ENCODE data around the gene OR6J1. TPM values are rescaled to one million over a fixed set of nuclear protein-coding genes. Genes with fewer than 3 reads are reported as not detected.

Gene OR6J1
- total and polyA plus RNA-seq, 10 of the 15 experiments (the other 5 are each of a cell fraction or from before 2014, with no cell fraction given) = not detected

- DNase-seq (ENCODE audit: low read depth, low spot score) (no peak), ATAC-seq (peak; percentile 7), FAIRE-seq (no peak)
- ChIA-PET RAD21 (ENCODE audit: unreplicated experiment) (interaction anchor here (0.8 to 4.6 kb wide), 13 partner anchors 10 to 264 kb away, joined by 3 to 49 read pairs (median 6); partner anchors contain the start of genes ABHD4 and OXA1L), POLR2A (interaction anchor here (0.6 to 8.1 kb wide), 10 partner anchors 10 to 506 kb away, joined by 3 to 91 read pairs (median 4); partner anchors contain the start of genes ABHD4, ACIN1, C14orf119 and LRP10), SMC1A (ENCODE audit: uncharacterized antibody, unreplicated experiment) (interaction anchor here (0.6 to 7.0 kb wide), 16 partner anchors 9 to 282 kb away, joined by 3 to 72 read pairs (median 4); partner anchors contain the start of genes ABHD4 and LRP10), CTCF (interaction anchor here (0.6 to 6.4 kb wide), 21 partner anchors 11 to 488 kb away, joined by 3 to 58 read pairs (median 4); partner anchors contain the start of gene ABHD4)
- peaks cover 24% of the 10 kb centered on the region for H3K4me1 ChIP-seq (ENCODE audit: control insufficient read depth, insufficient read depth, low read length)
- no peaks in the 10 kb centered on the region; a peak in 1 of 4 replicates for H3K27me3 ChIP-seq (replicated peaks in 1 of 2; ENCODE audit: control insufficient read depth in 2 of 2, insufficient read depth in 2 of 2, low read length in 1 of 2)
- intact Hi-C loops (cut with micrococcal nuclease; ENCODE audit: unreplicated experiment) = loop anchor here (5.0 kb wide), 3 partner anchors 64 to 179 kb away; partner anchors contain the start of gene OXA1L
- in situ Hi-C loops (cut with MboI) = no loop called here
- H3K9me3 ChIP-seq (replicated peaks; ENCODE audit: control insufficient read depth, insufficient read depth, low read length) = no peaks in the 10 kb centered on the region
- under 1% methylated on average over 17 of the region's 17 CpGs for WGBS (ENCODE audit: insufficient coverage, insufficient replicate concordance, low lambda C conversion rate, missing lambda C conversion rate)
- peak overlapping the region; percentile 82 for H2AFZ ChIP-seq (ENCODE audit: control insufficient read depth, low read depth, low read length)
- H3K4me3 ChIP-seq = peak overlapping the region; percentile 92
- H3K27ac ChIP-seq (ENCODE audit: control insufficient read depth, insufficient read depth) = peak overlapping the region; percentile 91
- TSS peak; percentile 88 for BruUV-seq (replicated peaks)
- no peaks in the 10 kb centered on the region for H4K20me1 ChIP-seq (ENCODE audit: control insufficient read depth, insufficient read depth)
- H3K79me2 ChIP-seq (ENCODE audit: control insufficient read depth, insufficient read depth, low read length) = peaks cover 49% of the 10 kb centered on the region
- H3K4me2 ChIP-seq (ENCODE audit: control insufficient read depth, insufficient read depth) = peak overlapping the region; percentile 91
- H3K36me3 ChIP-seq (ENCODE audit: control insufficient read depth in 2 of 2, insufficient read depth in 2 of 2, low read length in 1 of 2) = peaks cover 0 to 13% of the 10 kb centered on the region in 2 experiments; a peak in 1 of 4 replicates
- H3K9ac ChIP-seq (ENCODE audit: control insufficient read depth, insufficient read depth, low read length) = peak overlapping the region; percentile 96
- TF ChIP-seq MTA3 (IDR thresholded peaks at IDR 0.05; ENCODE audit: borderline replicate concordance, low read length) = peak; percentile 61; the same call in 1 of the 2 replicates
- TF ChIP-seq JUNB (IDR thresholded peaks at IDR 0.05) = peak; percentile 39; the same call in 1 of the 2 replicates
- TF ChIP-seq ETV6 (conservative IDR thresholded peaks at IDR 0.05 in 1 of 2, IDR thresholded peaks at IDR 0.05 in 1 of 2; ENCODE audit: borderline replicate concordance in 1 of 2, low read depth in 1 of 2) = 0 out of 4 replicates have a peak, but pooled peaks of 1 of the 2 experiments have one; percentile 10
- TF ChIP-seq NFYA (IDR thresholded peaks at IDR 0.05; ENCODE audit: borderline replicate concordance, low read depth, low read length) = no peak
- TF ChIP-seq KAT2A (conservative IDR thresholded peaks at IDR 0.05; ENCODE audit: control insufficient read depth, low read depth, low read length) = no peak
- TF ChIP-seq ATF2 (IDR thresholded peaks at IDR 0.05; ENCODE audit: low read length) = peak; percentile 36; the same call in 1 of the 2 replicates
- TF ChIP-seq NKRF (conservative IDR thresholded peaks at IDR 0.05) = peak; percentile 71
- no peak for TF ChIP-seq ZNF274 (IDR thresholded peaks at IDR 0.05; ENCODE audit: insufficient read depth, insufficient read length)
- TF ChIP-seq CHD1 (IDR thresholded peaks at IDR 0.05; ENCODE audit: low read depth, low read length) = 0 out of 2 replicates have a peak, but pooled peaks have one; percentile 65
- no peak for TF ChIP-seq E2F8 (IDR thresholded peaks at IDR 0.05; ENCODE audit: low read depth, partially characterized antibody)
- no peak for TF ChIP-seq PKNOX1 (IDR thresholded peaks at IDR 0.05)
- peak; percentile 83 for TF ChIP-seq NFIC (IDR thresholded peaks at IDR 0.05; ENCODE audit: low read depth, low read length)
- TF ChIP-seq DPF2 (IDR thresholded peaks at IDR 0.05) = peak; percentile 28
- no peak for TF ChIP-seq PAX5 (IDR thresholded peaks at IDR 0.05; ENCODE audit: borderline replicate concordance, low read depth, low read length)
- peak; percentile 47 for TF ChIP-seq SMAD1 (IDR thresholded peaks at IDR 0.05; ENCODE audit: low read depth, partially characterized antibody)
Observed at GRCh38 chr14:22588526-22589095, 55.5 kb downstream of the OR6J1 start.
